GM12874 (cell line): ENCODE data around the gene USP28.

Source experiments
- CTCF ChIP-seq: IDR thresholded peaks from 2 replicates; pipeline ENCODE4 v1.5.1; 2011; ENCODE audit warnings: low read depth, mild to moderate bottlenecking, control low read depth, low read length, moderate library complexity; ENCODE audit not compliant: insufficient read depth

Gene USP28

GRCh38 chr11:113779496-113779895, 95.9 kb downstream of the USP28 start, which contains the start of gene CLDN25:
Gene CLDN25 (plus strand): TSS chr11:113779796. CDS start chr11:113779796, 0 bp downstream.
- no peak for TF ChIP-seq CTCF

- no peak for TF ChIP-seq CTCF
These were observed 97.1 kb downstream of the USP28 start for GRCh38 chr11:113778111-113778910.

- TF ChIP-seq CTCF = no peak
These were observed 101.2 kb downstream of the USP28 start for GRCh38 chr11:113774174-113774503.

DNA sequence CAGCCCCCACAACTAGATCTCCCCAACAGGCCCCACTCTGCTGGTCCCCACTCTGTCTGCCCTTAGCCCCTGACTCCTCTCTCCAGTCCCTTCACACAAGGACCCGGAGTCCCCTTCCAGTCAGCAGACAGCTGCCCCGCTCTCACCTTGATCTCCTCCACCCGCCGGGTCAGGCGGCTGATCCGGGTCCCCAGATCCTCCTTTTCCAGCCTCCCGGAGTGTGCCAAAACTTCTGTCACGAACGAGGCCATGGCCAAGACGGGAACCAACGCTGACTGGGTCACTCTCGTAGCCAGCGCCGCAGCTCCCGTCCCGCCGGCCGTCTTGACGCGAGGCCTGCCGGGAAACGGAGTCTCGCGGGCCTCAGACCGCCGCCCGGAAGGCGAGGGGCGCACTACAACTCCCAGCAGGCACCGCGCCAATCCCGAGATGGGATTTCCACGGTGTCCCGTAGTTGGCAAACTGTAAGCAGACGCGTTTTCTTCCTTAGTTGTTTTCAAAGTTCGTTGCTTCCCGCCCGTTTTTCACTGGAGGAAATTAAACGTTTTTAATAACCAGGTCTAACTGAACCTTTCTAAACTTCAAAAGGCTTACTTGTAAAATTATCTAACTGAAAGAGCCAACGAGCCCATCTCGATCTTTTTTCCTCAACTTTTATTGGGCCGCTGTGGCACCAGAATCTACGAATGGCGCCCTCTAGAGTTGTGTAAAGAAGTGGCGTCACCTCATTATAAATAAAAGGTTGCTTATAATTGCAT, 101.8 kb downstream of the USP28 start, which contains the start of gene ZW10:
Gene ZW10, minus strand, starts transcription at position 277 of the 758 bp plus-strand sequence. Its CDS starts 26 bp downstream, at position 251.
- peak; percentile 63 for TF ChIP-seq CTCF

DNA sequence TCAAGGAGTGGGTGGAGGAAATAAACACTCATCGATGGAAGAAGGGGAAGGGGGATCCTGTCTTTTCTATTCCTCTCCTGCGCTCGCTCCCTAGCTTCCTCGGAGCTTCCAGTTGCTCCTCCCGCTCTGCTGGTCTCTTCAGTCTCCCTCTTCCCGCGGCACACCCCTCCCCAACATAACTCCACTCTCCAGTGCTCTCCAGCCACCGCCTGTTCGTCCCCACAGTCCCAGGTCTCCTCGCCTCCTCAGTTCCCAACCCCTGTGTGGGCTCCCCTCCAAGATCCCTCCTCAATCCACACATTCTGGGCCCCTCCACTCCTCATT, 102.3 kb downstream of the USP28 start:
- no peak for TF ChIP-seq CTCF

GRCh38 chr11:113771964-113772363, 103.4 kb downstream of the USP28 start:
- TF ChIP-seq CTCF = no peak

- no peak for TF ChIP-seq CTCF
These were observed 110.7 kb downstream of the USP28 start for GRCh38 chr11:113764527-113765219.
